ENCODE data around the gene PPDPF. TPM values are rescaled to one million over a fixed set of nuclear protein-coding genes. Genes with fewer than 3 reads are reported as not detected.

The PPDPF gene
- total RNA-seq, 1 donor: 85.4 TPM

GRCh38 chr20:63534427-63534830 is 13.9 kb downstream of the PPDPF start:
- Histone ChIP-seq H3K9me3 (ENCODE audit: low read depth, low read length) (no peaks in the 10 kb centered on the region), H4K20me1 (ENCODE audit: insufficient read depth, low read length) (no peaks in the 10 kb centered on the region), H2AFZ (ENCODE audit: low read length) (no peak overlapping the region), H3K4me3 (ENCODE audit: insufficient read depth, low read length) (no peak overlapping the region), H3K4me1 (ENCODE audit: insufficient read depth, low read length) (peaks cover 8% of the 10 kb centered on the region), H3K27me3 (ENCODE audit: insufficient read depth, low read length) (peaks cover 10% of the 10 kb centered on the region), H3K36me3 (ENCODE audit: insufficient read depth, low read length) (no peaks in the 10 kb centered on the region), H3K27ac (ENCODE audit: low read depth, low read length) (no peak overlapping the region), H3K79me2 (ENCODE audit: insufficient read depth, low read length) (no peaks in the 10 kb centered on the region), H3K4me2 (ENCODE audit: insufficient read depth, low read length) (no peak overlapping the region)
- peak; percentile 91 for DNase-seq (ENCODE audit: insufficient read length, low spot score, missing footprints)
- no peak for TF ChIP-seq CTCF (IDR thresholded peaks at IDR 0.05; ENCODE audit: extremely low read depth, low read depth, low read length)

- peak; percentile 92 for DNase-seq (ENCODE audit: insufficient read length, low spot score, missing footprints)
- Histone ChIP-seq H3K9me3 (ENCODE audit: low read depth, low read length) (no peaks in the 10 kb centered on the region), H3K4me3 (ENCODE audit: insufficient read depth, low read length) (no peak overlapping the region), H3K27ac (ENCODE audit: low read depth, low read length) (no peak overlapping the region), H3K4me1 (ENCODE audit: insufficient read depth, low read length) (peaks cover 8% of the 10 kb centered on the region), H3K79me2 (ENCODE audit: insufficient read depth, low read length) (no peaks in the 10 kb centered on the region), H3K27me3 (ENCODE audit: insufficient read depth, low read length) (peaks cover 10% of the 10 kb centered on the region), H3K4me2 (ENCODE audit: insufficient read depth, low read length) (no peak overlapping the region), H3K36me3 (ENCODE audit: insufficient read depth, low read length) (no peaks in the 10 kb centered on the region), H2AFZ (ENCODE audit: low read length) (no peak overlapping the region), H4K20me1 (ENCODE audit: insufficient read depth, low read length) (no peaks in the 10 kb centered on the region)
- TF ChIP-seq CTCF (IDR thresholded peaks at IDR 0.05; ENCODE audit: extremely low read depth, low read depth, low read length): no peak
Observed at GRCh38 chr20:63534831-63535651, 14.5 kb downstream of the PPDPF start.

DNA sequence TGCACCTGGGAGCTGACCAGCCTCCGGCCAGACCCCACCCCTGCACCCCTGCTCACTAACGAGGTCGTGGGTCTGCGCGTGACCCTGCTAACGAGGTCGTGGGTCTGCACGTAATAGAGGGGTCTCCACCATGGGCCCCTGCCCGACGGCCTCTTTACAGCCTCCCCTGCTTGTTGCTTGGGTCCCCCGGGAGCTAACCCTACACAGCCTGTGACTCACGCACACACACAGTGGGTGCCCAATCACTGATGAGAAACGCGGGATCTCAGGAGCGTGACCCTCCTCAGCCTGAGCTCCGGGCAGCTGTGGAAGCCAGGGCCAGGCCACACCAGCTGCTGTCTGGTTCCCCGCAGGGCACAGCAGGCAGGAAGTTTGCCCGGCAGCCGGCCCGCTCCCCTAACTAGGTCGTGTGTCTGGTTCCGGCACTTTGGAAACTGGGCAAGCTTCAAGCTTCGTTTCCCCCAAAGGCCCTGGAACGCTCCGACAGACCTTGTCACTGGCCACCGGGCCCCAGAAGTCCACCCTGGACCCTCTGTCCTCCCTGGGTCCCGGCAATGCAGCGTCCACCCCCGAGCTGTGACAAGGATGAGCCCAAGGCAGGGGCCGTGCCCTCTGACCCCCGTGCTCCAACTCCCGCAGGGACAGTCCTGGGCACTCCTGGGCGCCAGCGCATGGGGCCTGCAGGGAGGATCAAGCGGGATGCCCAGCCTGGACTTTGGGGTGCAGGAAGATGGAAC is 15.8 kb downstream of the PPDPF start:
- peak; percentile 99 for DNase-seq (ENCODE audit: insufficient read length, low spot score, missing footprints)
- TF ChIP-seq CTCF (IDR thresholded peaks at IDR 0.05; ENCODE audit: extremely low read depth, low read depth, low read length): no peak
- no peak overlapping the region for H3K4me3 ChIP-seq (ENCODE audit: insufficient read depth, low read length)
- H3K4me1 ChIP-seq (ENCODE audit: insufficient read depth, low read length): peaks cover 8% of the 10 kb centered on the region
- no peak overlapping the region for H3K4me2 ChIP-seq (ENCODE audit: insufficient read depth, low read length)
- no peak overlapping the region for H3K27ac ChIP-seq (ENCODE audit: low read depth, low read length)
- no peaks in the 10 kb centered on the region for H3K9me3 ChIP-seq (ENCODE audit: low read depth, low read length)
- peak overlapping the region; percentile 51 for H2AFZ ChIP-seq (ENCODE audit: low read length)
- H3K79me2 ChIP-seq (ENCODE audit: insufficient read depth, low read length): no peaks in the 10 kb centered on the region
- no peaks in the 10 kb centered on the region for H4K20me1 ChIP-seq (ENCODE audit: insufficient read depth, low read length)
- H3K27me3 ChIP-seq (ENCODE audit: insufficient read depth, low read length): peaks cover 10% of the 10 kb centered on the region
- H3K36me3 ChIP-seq (ENCODE audit: insufficient read depth, low read length): no peaks in the 10 kb centered on the region

- Histone ChIP-seq H3K4me1 (ENCODE audit: insufficient read depth, low read length) (peaks cover 8% of the 10 kb centered on the region), H3K36me3 (ENCODE audit: insufficient read depth, low read length) (no peaks in the 10 kb centered on the region), H4K20me1 (ENCODE audit: insufficient read depth, low read length) (no peaks in the 10 kb centered on the region), H3K79me2 (ENCODE audit: insufficient read depth, low read length) (no peaks in the 10 kb centered on the region), H3K9me3 (ENCODE audit: low read depth, low read length) (no peaks in the 10 kb centered on the region), H2AFZ (ENCODE audit: low read length) (peak within 1 kb of the TSS; percentile 62), H3K4me2 (ENCODE audit: insufficient read depth, low read length) (peak within 1 kb of the TSS; percentile 71), H3K27me3 (ENCODE audit: insufficient read depth, low read length) (peaks cover 10% of the 10 kb centered on the region), H3K4me3 (ENCODE audit: insufficient read depth, low read length) (peak within 1 kb of the TSS; percentile 56), H3K27ac (ENCODE audit: low read depth, low read length) (no peak within 1 kb of the TSS)
- no peak for TF ChIP-seq CTCF (IDR thresholded peaks at IDR 0.05; ENCODE audit: extremely low read depth, low read depth, low read length)
- DNase-seq (ENCODE audit: insufficient read length, low spot score, missing footprints): no peak
Observed at GRCh38 chr20:63536997-63537524, 16.5 kb downstream of the PPDPF start, which contains the start of gene PTK6. Gene PTK6, minus strand, starts transcription at chr20:63537376. Its CDS starts 62 bp downstream, at chr20:63537314.

Measured in osteoblast (primary cell).